Measurements from ENCODE around the gene AKAIN1.

The AKAIN1 gene

DNA sequence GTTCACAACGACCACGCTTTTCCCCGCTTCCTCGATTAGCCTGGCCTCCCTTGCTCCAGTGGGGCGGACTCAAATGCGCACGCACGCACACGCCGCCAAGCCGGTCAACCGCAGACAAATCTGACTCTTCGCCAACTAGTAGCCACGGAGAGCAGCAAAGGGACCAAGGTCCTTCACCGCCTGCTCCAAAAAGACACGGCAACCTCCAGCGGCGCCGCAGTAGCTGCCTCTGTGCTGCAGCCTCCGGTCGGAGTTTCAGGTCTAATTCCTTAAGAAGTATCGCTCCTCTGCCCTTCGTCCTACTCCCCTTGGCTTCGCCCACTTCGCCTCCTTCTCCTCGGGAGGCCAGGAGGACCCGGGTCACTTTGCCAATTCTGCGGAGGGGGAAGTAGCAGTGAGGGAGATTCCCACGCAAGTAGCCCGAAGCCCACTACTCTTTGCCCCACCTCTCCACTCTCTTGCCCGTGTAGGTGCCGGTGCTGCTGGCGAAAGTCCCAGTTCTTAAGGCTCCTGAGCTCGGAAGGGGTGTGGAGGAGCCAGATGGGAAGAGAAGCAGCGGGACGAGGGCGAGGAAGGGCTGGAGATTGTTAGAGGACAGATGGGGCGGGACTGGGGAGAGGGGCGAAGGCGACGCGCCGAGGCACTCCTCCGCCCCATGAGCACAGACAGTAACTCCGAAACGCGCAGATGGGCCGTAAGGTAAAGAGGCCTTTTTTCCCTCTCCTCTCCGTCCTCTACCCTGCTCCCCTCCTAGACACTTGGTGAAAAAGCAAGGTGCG, 615 bp downstream of the AKAIN1 start:
- H3K4me1 ChIP-seq = no peaks in the 10 kb centered on the region
- no peaks in the 10 kb centered on the region for H3K36me3 ChIP-seq
- H3K9me3 ChIP-seq = no peaks in the 10 kb centered on the region
- DNase-seq = no peak
- no peak for TF ChIP-seq CTCF (IDR thresholded peaks at IDR 0.05; ENCODE audit: low read depth, low read length)
- peaks cover 17% of the 10 kb centered on the region for H3K27me3 ChIP-seq
- H3K4me3 ChIP-seq (ENCODE audit: low read depth, low read length) = no peak overlapping the region

GRCh38 chr18:5195656-5196055, 1.4 kb downstream of the AKAIN1 start:
- no peak overlapping the region for H3K4me3 ChIP-seq (ENCODE audit: low read depth, low read length)
- H3K27me3 ChIP-seq = peaks cover 17% of the 10 kb centered on the region
- no peaks in the 10 kb centered on the region for H3K36me3 ChIP-seq
- TF ChIP-seq CTCF (IDR thresholded peaks at IDR 0.05; ENCODE audit: low read depth, low read length) = no peak
- no peaks in the 10 kb centered on the region for H3K4me1 ChIP-seq
- no peaks in the 10 kb centered on the region for H3K9me3 ChIP-seq
- DNase-seq = no peak

DNA sequence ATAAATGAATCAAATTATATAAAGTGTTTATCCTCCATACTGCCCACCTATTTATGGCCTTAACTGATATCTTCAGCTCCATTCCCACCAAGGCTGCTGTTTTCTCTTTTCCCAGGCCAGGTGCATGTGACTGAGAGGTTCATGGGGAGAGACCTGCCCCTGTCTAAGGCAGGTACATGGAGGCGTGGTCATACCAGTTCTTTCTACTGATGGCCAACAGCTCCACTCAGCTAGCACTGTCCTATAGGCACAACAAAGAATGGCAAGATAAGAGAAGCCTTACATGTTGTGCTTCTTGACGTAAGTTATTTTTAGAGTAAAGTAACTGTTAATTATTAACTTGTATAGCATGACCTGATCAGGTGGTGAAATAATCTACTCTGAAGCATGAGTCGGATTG, 16.8 kb downstream of the AKAIN1 start:
- no peaks in the 10 kb centered on the region for H3K36me3 ChIP-seq
- H3K9me3 ChIP-seq = no peaks in the 10 kb centered on the region
- no peaks in the 10 kb centered on the region for H3K27me3 ChIP-seq
- no peak for TF ChIP-seq CTCF (IDR thresholded peaks at IDR 0.05; ENCODE audit: low read depth, low read length)
- no peak for DNase-seq
- H3K4me1 ChIP-seq = no peaks in the 10 kb centered on the region
- no peak overlapping the region for H3K4me3 ChIP-seq (ENCODE audit: low read depth, low read length)

DNA sequence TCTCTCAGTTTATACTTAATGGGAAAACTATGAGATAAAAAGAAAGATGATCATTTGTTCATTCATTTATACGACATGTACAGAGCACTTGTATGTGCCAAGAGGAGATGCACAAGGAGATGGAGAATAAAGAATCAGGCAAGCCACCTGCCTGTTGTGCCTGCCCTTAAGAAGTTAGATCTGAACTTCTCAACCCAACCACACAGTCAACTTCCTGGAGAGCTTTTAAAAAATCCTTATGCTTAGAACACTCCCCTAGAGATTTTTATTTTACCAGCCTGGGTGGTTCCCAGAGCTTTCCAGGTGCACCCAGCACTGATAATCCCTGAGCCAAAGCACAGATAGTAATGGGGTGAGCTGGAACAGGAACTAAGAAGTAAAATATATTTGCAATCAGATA, 18.5 kb downstream of the AKAIN1 start:
- no peak overlapping the region for H3K4me3 ChIP-seq (ENCODE audit: low read depth, low read length)
- no peaks in the 10 kb centered on the region for H3K4me1 ChIP-seq
- H3K27me3 ChIP-seq = no peaks in the 10 kb centered on the region
- no peaks in the 10 kb centered on the region for H3K36me3 ChIP-seq
- H3K9me3 ChIP-seq = no peaks in the 10 kb centered on the region
- no peak for DNase-seq
- TF ChIP-seq CTCF (IDR thresholded peaks at IDR 0.05; ENCODE audit: low read depth, low read length) = no peak

DNA sequence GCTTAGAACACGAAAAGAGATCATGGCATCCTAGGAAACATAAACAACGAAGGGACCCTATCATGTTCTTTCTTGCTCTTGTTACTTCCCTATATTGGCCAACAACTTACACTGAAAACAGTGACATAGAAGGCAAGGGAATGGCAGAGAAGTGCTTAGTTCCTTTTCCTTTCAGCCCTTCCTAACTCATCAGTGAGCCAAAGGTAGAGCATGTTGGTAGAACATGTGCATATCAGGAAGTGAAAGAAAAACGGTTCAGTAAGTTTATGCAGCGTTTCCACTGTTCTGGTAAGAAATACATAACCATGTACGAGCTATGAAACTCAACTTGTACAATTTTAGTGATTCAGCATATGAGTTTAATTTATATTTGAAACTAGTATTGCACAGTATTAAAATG, 21.7 kb downstream of the AKAIN1 start:
- no peak overlapping the region for H3K4me3 ChIP-seq (ENCODE audit: low read depth, low read length)
- DNase-seq = no peak
- H3K9me3 ChIP-seq = no peaks in the 10 kb centered on the region
- H3K36me3 ChIP-seq = no peaks in the 10 kb centered on the region
- TF ChIP-seq CTCF (IDR thresholded peaks at IDR 0.05; ENCODE audit: low read depth, low read length) = no peak
- H3K27me3 ChIP-seq = no peaks in the 10 kb centered on the region
- no peaks in the 10 kb centered on the region for H3K4me1 ChIP-seq

DNA sequence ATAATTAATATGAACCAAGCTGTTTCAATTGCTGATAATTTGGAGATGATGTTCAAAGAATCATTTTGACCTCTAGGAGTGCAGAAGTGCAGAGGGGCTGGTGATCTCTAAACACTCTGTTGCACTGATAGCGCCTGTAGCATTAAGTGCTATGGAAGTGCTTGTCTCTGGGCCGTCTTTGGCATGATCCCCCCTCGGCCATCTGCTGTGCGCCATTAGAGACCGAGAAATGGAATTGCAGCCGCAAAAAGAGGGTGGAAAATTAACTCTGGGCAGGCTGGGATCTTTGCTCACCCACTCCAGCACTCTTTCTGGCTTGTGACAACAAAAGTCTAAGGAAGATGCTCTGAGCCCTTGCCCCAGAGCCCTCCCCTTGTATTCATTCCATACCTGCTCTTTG, 23.4 kb downstream of the AKAIN1 start:
- no peaks in the 10 kb centered on the region for H3K4me1 ChIP-seq
- H3K9me3 ChIP-seq = no peaks in the 10 kb centered on the region
- TF ChIP-seq CTCF (IDR thresholded peaks at IDR 0.05; ENCODE audit: low read depth, low read length) = no peak
- no peaks in the 10 kb centered on the region for H3K36me3 ChIP-seq
- H3K4me3 ChIP-seq (ENCODE audit: low read depth, low read length) = no peak overlapping the region
- H3K27me3 ChIP-seq = no peaks in the 10 kb centered on the region
- no peak for DNase-seq
